ENCODE results near the gene KLHDC8B.

Gene KLHDC8B

GRCh38 chr3:49171119-49171774 lies at the start of gene KLHDC8B:
KLHDC8B (plus strand) TSS chr3:49171598; CDS start chr3:49172770, 1,172 bp downstream.
- DNase-seq = peak; percentile 67 to 75

GRCh38 chr3:49122022-49122421 lies 49.4 kb upstream of the KLHDC8B start:
- no peak for DNase-seq

- DNase-seq = no peak
Observed at GRCh38 chr3:49122451-49122850, 48.9 kb upstream of the KLHDC8B start.

GRCh38 chr3:49122886-49123545 lies 48.4 kb upstream of the KLHDC8B start:
- no peak for DNase-seq

- DNase-seq = no peak
Observed at GRCh38 chr3:49123687-49124086, 47.7 kb upstream of the KLHDC8B start.

- no peak for DNase-seq
Observed at GRCh38 chr3:49124203-49124602, 47.2 kb upstream of the KLHDC8B start.

GRCh38 chr3:49124991-49125670 lies 46.3 kb upstream of the KLHDC8B start:
- no peak for DNase-seq

- no peak for DNase-seq
Observed at GRCh38 chr3:49131040-49131439, 40.4 kb upstream of the KLHDC8B start.

- DNase-seq = no peak
Observed at GRCh38 chr3:49131576-49131975, 39.8 kb upstream of the KLHDC8B start.

GRCh38 chr3:49132073-49132436 lies 39.3 kb upstream of the KLHDC8B start:
- DNase-seq = no peak

- DNase-seq = peak; percentile 50 to 56
Observed at GRCh38 chr3:49132437-49133225, 38.8 kb upstream of the KLHDC8B start, which contains the start of gene LAMB2. LAMB2 (minus strand) TSS chr3:49133050; CDS start chr3:49132867, 183 bp downstream.

GRCh38 chr3:49133226-49133951 lies 38.0 kb upstream of the KLHDC8B start:
- DNase-seq = peak; percentile 55 to 83

- no peak for DNase-seq
Observed at GRCh38 chr3:49134471-49135265, 36.7 kb upstream of the KLHDC8B start.

- DNase-seq = no peak
Observed at GRCh38 chr3:49135499-49135898, 35.9 kb upstream of the KLHDC8B start.

- DNase-seq = no peak
Observed at GRCh38 chr3:49140080-49140479, 31.3 kb upstream of the KLHDC8B start.

GRCh38 chr3:49148159-49148558 lies 23.2 kb upstream of the KLHDC8B start:
- no peak for DNase-seq

- DNase-seq = no peak
Observed at GRCh38 chr3:49151610-49152009, 19.8 kb upstream of the KLHDC8B start.

GRCh38 chr3:49153349-49153912 lies 18.0 kb upstream of the KLHDC8B start:
- DNase-seq = no peak

GRCh38 chr3:49157289-49157688 lies 14.1 kb upstream of the KLHDC8B start:
- no peak for DNase-seq

GRCh38 chr3:49158103-49158709 lies 13.2 kb upstream of the KLHDC8B start:
- peak in 1 of 2 experiments; percentile 14 for DNase-seq

- no peak for DNase-seq
Observed at GRCh38 chr3:49158792-49159191, 12.6 kb upstream of the KLHDC8B start.

Data from SHP77 (cell line).